BE2C (cell line): ENCODE results near the gene TSPYL6.

Source experiments
- DNase-seq: peaks from one replicate; pipeline ENCODE4 v3.0.0-alpha.2; 2020
- H3K27me3 ChIP-seq: fragments of 250-450 bp; sonication (Bioruptor Pico); 2 replicates; pipeline ENCODE4 v1.5.1; 2020; ENCODE audit warnings: mild to moderate bottlenecking
- H3K36me3 ChIP-seq: fragments of 250-450 bp; sonication (Bioruptor Pico); 2 replicates; pipeline ENCODE4 v1.5.1; 2020; ENCODE audit warnings: mild to moderate bottlenecking
- H3K4me1 ChIP-seq: fragments of 250-450 bp; sonication (Bioruptor Pico); 2 replicates; pipeline ENCODE4 v1.5.1; 2020
- H3K4me3 ChIP-seq: 2 replicates; pipeline ENCODE4 v1.5.1; 2011; ENCODE audit warnings: low read depth, low read length
- H3K9me3 ChIP-seq: fragments of 250-450 bp; sonication (Bioruptor Pico); 2 replicates; pipeline ENCODE4 v1.5.1; 2020
- CTCF ChIP-seq: IDR thresholded peaks from 2 replicates; pipeline ENCODE4 v1.5.1; 2012; ENCODE audit warnings: mild to moderate bottlenecking, low read depth, low read length

The TSPYL6 gene

GRCh38 chr2:54212456-54212855 is 43.6 kb downstream of the TSPYL6 start:
- no peaks in the 10 kb centered on the region for H3K9me3 ChIP-seq
- H3K4me3 ChIP-seq: no peak overlapping the region
- DNase-seq: no peak
- H3K27me3 ChIP-seq: no peaks in the 10 kb centered on the region
- H3K4me1 ChIP-seq: no peaks in the 10 kb centered on the region
- TF ChIP-seq CTCF: no peak
- no peaks in the 10 kb centered on the region for H3K36me3 ChIP-seq

- no peaks in the 10 kb centered on the region for H3K4me1 ChIP-seq
- no peak for TF ChIP-seq CTCF
- DNase-seq: no peak
These were observed 46.6 kb downstream of the TSPYL6 start for GRCh38 chr2:54209379-54209778.

GRCh38 chr2:54208364-54209240 is 47.4 kb downstream of the TSPYL6 start:
- H3K4me1 ChIP-seq: no peaks in the 10 kb centered on the region
- H3K9me3 ChIP-seq: no peaks in the 10 kb centered on the region
- H3K36me3 ChIP-seq: no peaks in the 10 kb centered on the region
- no peaks in the 10 kb centered on the region for H3K27me3 ChIP-seq
- no peak for DNase-seq
- H3K4me3 ChIP-seq: no peak overlapping the region
- TF ChIP-seq CTCF: no peak

More at GRCh38 chr2:54209379-54209778, 46.6 kb downstream of the TSPYL6 start:
- H3K36me3 ChIP-seq: no peaks in the 10 kb centered on the region
- no peak overlapping the region for H3K4me3 ChIP-seq
- H3K9me3 ChIP-seq: no peaks in the 10 kb centered on the region
- H3K27me3 ChIP-seq: no peaks in the 10 kb centered on the region

GRCh38 chr2:54207666-54208195 is 48.3 kb downstream of the TSPYL6 start:
- H3K4me3 ChIP-seq: no peak overlapping the region
- DNase-seq: no peak
- no peak for TF ChIP-seq CTCF

GRCh38 chr2:54206596-54206995 is 49.4 kb downstream of the TSPYL6 start:
- TF ChIP-seq CTCF: peak; percentile 48
- H3K4me1 ChIP-seq: no peaks in the 10 kb centered on the region
- no peak for DNase-seq

More at GRCh38 chr2:54207666-54208195, 48.3 kb downstream of the TSPYL6 start:
- Histone ChIP-seq H3K9me3 (no peaks in the 10 kb centered on the region), H3K4me1 (no peaks in the 10 kb centered on the region), H3K36me3 (no peaks in the 10 kb centered on the region), H3K27me3 (no peaks in the 10 kb centered on the region)

GRCh38 chr2:54204476-54204875 is 51.6 kb downstream of the TSPYL6 start:
- Histone ChIP-seq H3K9me3 (no peaks in the 10 kb centered on the region), H3K4me1 (no peaks in the 10 kb centered on the region), H3K4me3 (no peak overlapping the region), H3K36me3 (no peaks in the 10 kb centered on the region), H3K27me3 (no peaks in the 10 kb centered on the region)
- DNase-seq: no peak
- no peak for TF ChIP-seq CTCF

More at GRCh38 chr2:54206596-54206995, 49.4 kb downstream of the TSPYL6 start:
- H3K9me3 ChIP-seq: no peaks in the 10 kb centered on the region
- H3K27me3 ChIP-seq: no peaks in the 10 kb centered on the region
- H3K36me3 ChIP-seq: no peaks in the 10 kb centered on the region
- H3K4me3 ChIP-seq: no peak overlapping the region
